Mesenchymal stem cell (in vitro differentiated cells and primary cell): ENCODE data around the gene S100Z.

Experiments used
- DNase-seq: peaks from one replicate; pipeline ENCODE4 v3.0.0-alpha.2; 2013
- H2AFZ ChIP-seq: one replicate; pipeline ENCODE4 v1.6.1; 2013; ENCODE audit warnings: low read depth, mild to moderate bottlenecking, control low read depth, inconsistent platforms, low read length, moderate library complexity
- H2AK5ac ChIP-seq: 2 replicates; pipeline ENCODE4 v1.6.1; 2013; ENCODE audit warnings: low read length, moderate library complexity, mild to moderate bottlenecking, inconsistent platforms; ENCODE audit not compliant: severe bottlenecking
- H2BK120ac ChIP-seq: one replicate; pipeline ENCODE4 v1.6.1; 2013; ENCODE audit warnings: low read depth, mild to moderate bottlenecking, inconsistent platforms, low read length, moderate library complexity
- H2BK12ac ChIP-seq, 2 experiments: one replicate each; pipeline ENCODE4 v1.6.1; 2013; ENCODE audit warnings: inconsistent platforms in 2 of 2, low read length in 2 of 2, mild to moderate bottlenecking in 2 of 2, moderate library complexity in 2 of 2, control low read depth in 1 of 2
- H2BK15ac ChIP-seq: one replicate; pipeline ENCODE4 v1.6.1; 2013; ENCODE audit warnings: mild to moderate bottlenecking, low read depth, inconsistent platforms; ENCODE audit not compliant: poor library complexity, severe bottlenecking
- H2BK5ac ChIP-seq: 2 replicates; pipeline ENCODE4 v1.6.1; 2013; ENCODE audit warnings: low read depth, mild to moderate bottlenecking, low read length, control low read depth, inconsistent platforms; ENCODE audit not compliant: poor library complexity, severe bottlenecking
- H3K14ac ChIP-seq, 2 experiments: one replicate each; pipeline ENCODE4 v1.6.1; 2013; ENCODE audit warnings: inconsistent platforms in 2 of 2, low read length in 2 of 2, control low read depth in 1 of 2, mild to moderate bottlenecking in 1 of 2, moderate library complexity in 1 of 2
- H3K18ac ChIP-seq, 2 experiments: one replicate each; pipeline ENCODE4 v1.6.1; 2013; ENCODE audit warnings: inconsistent platforms in 2 of 2, low read length in 2 of 2, control low read depth in 1 of 2, low read depth in 1 of 2, mild to moderate bottlenecking in 1 of 2
- H3K23ac ChIP-seq, 2 experiments: one replicate each; pipeline ENCODE4 v1.6.1; 2013; ENCODE audit warnings: inconsistent platforms in 2 of 2, low read length in 2 of 2, mild to moderate bottlenecking in 2 of 2, moderate library complexity in 2 of 2, control low read depth in 1 of 2
- H3K27ac ChIP-seq: 2 replicates; pipeline ENCODE4 v1.5.1; 2013; ENCODE audit warnings: mild to moderate bottlenecking, moderate library complexity, low read length, control low read depth, inconsistent platforms; ENCODE audit not compliant: poor library complexity, severe bottlenecking
- H3K27me3 ChIP-seq, 2 experiments: 2 replicates each; pipeline versions ENCODE4 v1.6.1 to v1.7.0; 2013; ENCODE audit warnings: low read length in 2 of 2, mild to moderate bottlenecking in 2 of 2, moderate library complexity in 2 of 2, control low read depth in 1 of 2, inconsistent platforms in 1 of 2; ENCODE audit not compliant: control insufficient read depth in 1 of 2, insufficient read depth in 1 of 2
- H3K36me3 ChIP-seq, 2 experiments: 2 replicates each; pipeline versions ENCODE4 v1.6.1 to v1.7.0; 2013; ENCODE audit warnings: low read length in 2 of 2, control low read depth in 1 of 2, inconsistent platforms in 1 of 2, low read depth in 1 of 2, mild to moderate bottlenecking in 1 of 2; ENCODE audit not compliant: insufficient read depth in 2 of 2, control insufficient read depth in 1 of 2
- H3K4ac ChIP-seq, 2 experiments: one replicate each; pipeline ENCODE4 v1.6.1; 2013; ENCODE audit warnings: inconsistent platforms in 2 of 2, low read length in 2 of 2, mild to moderate bottlenecking in 2 of 2, moderate library complexity in 2 of 2, control low read depth in 1 of 2, low read depth in 1 of 2
- H3K4me1 ChIP-seq: 2 replicates; pipeline ENCODE4 v1.6.1; 2013; ENCODE audit warnings: low read depth, low read length, control low read depth; ENCODE audit not compliant: control insufficient read depth, insufficient read depth
- H3K4me2 ChIP-seq: 2 replicates; pipeline ENCODE4 v1.6.1; 2013; ENCODE audit warnings: low read length, mild to moderate bottlenecking, inconsistent platforms; ENCODE audit not compliant: poor library complexity, severe bottlenecking
- H3K4me3 ChIP-seq, 2 experiments: 2 replicates each; pipeline versions ENCODE4 v1.5.1 to v1.7.0; 2013; ENCODE audit warnings: low read length in 2 of 2, mild to moderate bottlenecking in 2 of 2, control low read depth in 1 of 2, low read depth in 1 of 2; ENCODE audit not compliant: insufficient read depth in 1 of 2
- H3K79me1 ChIP-seq: replicated peaks from 2 replicates; pipeline ENCODE4 v1.6.1; 2013; ENCODE audit warnings: mild to moderate bottlenecking, control low read depth, low read length, inconsistent platforms; ENCODE audit not compliant: poor library complexity, severe bottlenecking
- H3K9ac ChIP-seq: 2 replicates; pipeline ENCODE4 v1.7.0; 2013; ENCODE audit warnings: mild to moderate bottlenecking, low read length, moderate library complexity
- H3K9me3 ChIP-seq: 2 replicates; pipeline ENCODE4 v1.7.0; 2013; ENCODE audit warnings: mild to moderate bottlenecking, low read length; ENCODE audit not compliant: control insufficient read depth
- H4K8ac ChIP-seq: one replicate; pipeline ENCODE4 v1.6.1; 2013; ENCODE audit warnings: inconsistent platforms, mild to moderate bottlenecking, low read length, moderate library complexity
- H4K91ac ChIP-seq: one replicate; pipeline ENCODE4 v1.6.1; 2013; ENCODE audit warnings: mild to moderate bottlenecking, low read length, inconsistent platforms
- WGBS: methylation state at CpG from one replicate; pipeline ENCODE4 v1.1.7; 2013; ENCODE audit warnings: mixed read lengths; 5-methylcytosine and 5-hydroxymethylcytosine counted together

S100Z gene

GRCh38 chr5:76813982-76814562, 35.7 kb upstream of the S100Z start:
- WGBS: 39% methylated on average over 4 of the region's 4 CpGs
- Histone ChIP-seq H3K27ac (peak overlapping the region; percentile 66), H3K4me3 (no peak overlapping the region), H2AK5ac (no peak overlapping the region), H3K9ac (no peak overlapping the region), H3K18ac (no peak overlapping the region), H3K23ac (no peak overlapping the region), H3K4me2 (no peak overlapping the region), H2BK120ac (no peak overlapping the region), H3K27me3 (no peaks in the 10 kb centered on the region), H4K91ac (no peak overlapping the region), H3K14ac (no peak overlapping the region), H2BK15ac (no peak overlapping the region), H3K4me1 (peaks cover 8% of the 10 kb centered on the region), H2BK12ac (no peak overlapping the region), H2BK5ac (no peak overlapping the region), H3K79me1 (no peaks in the 10 kb centered on the region), H3K4ac (no peak overlapping the region), H4K8ac (peak overlapping the region; percentile 55), H2AFZ (no peak overlapping the region), H3K36me3 (no peaks in the 10 kb centered on the region), H3K9me3 (no peaks in the 10 kb centered on the region)
- peak; percentile 95 for DNase-seq

GRCh38 chr5:76816110-76816831, 33.5 kb upstream of the S100Z start:
- Histone ChIP-seq H3K18ac (no peak overlapping the region), H3K27me3 (no peaks in the 10 kb centered on the region), H3K4me2 (no peak overlapping the region), H4K8ac (peak overlapping the region; percentile 37), H2BK15ac (no peak overlapping the region), H3K4me3 (no peak overlapping the region), H3K23ac (no peak overlapping the region), H3K4me1 (peaks cover 14% of the 10 kb centered on the region), H3K9ac (no peak overlapping the region), H2BK5ac (no peak overlapping the region), H3K14ac (no peak overlapping the region), H2BK12ac (no peak overlapping the region), H3K4ac (no peak overlapping the region), H2BK120ac (no peak overlapping the region), H3K36me3 (no peaks in the 10 kb centered on the region), H3K79me1 (peaks cover 2% of the 10 kb centered on the region), H3K27ac (no peak overlapping the region), H3K9me3 (no peaks in the 10 kb centered on the region), H4K91ac (no peak overlapping the region), H2AFZ (no peak overlapping the region), H2AK5ac (no peak overlapping the region)
- 96% methylated on average over 2 of the region's 3 CpGs for WGBS
- no peak for DNase-seq

- H3K27me3 ChIP-seq: no peaks in the 10 kb centered on the region
- peak within 1 kb of the TSS; percentile 91 to 97 for H3K18ac ChIP-seq
- peak within 1 kb of the TSS; percentile 91 to 98 for H3K23ac ChIP-seq
- H4K8ac ChIP-seq: peak within 1 kb of the TSS; percentile 99
- H3K9ac ChIP-seq: peak within 1 kb of the TSS; percentile 86
- peak within 1 kb of the TSS; percentile 70 for H3K27ac ChIP-seq
- peak within 1 kb of the TSS; percentile 81 to 89 for H3K4me3 ChIP-seq
- peak within 1 kb of the TSS; percentile 94 for H4K91ac ChIP-seq
- H3K4me1 ChIP-seq: peaks cover 23% of the 10 kb centered on the region
- peak within 1 kb of the TSS; percentile 68 for H3K4me2 ChIP-seq
- H2BK120ac ChIP-seq: peak within 1 kb of the TSS; percentile 92
- peaks cover 2% of the 10 kb centered on the region for H3K79me1 ChIP-seq
- H3K4ac ChIP-seq: peak within 1 kb of the TSS; percentile 84 to 99
- H3K9me3 ChIP-seq: no peaks in the 10 kb centered on the region
- H2BK12ac ChIP-seq: peak within 1 kb of the TSS; percentile 84 to 88
- WGBS: under 1% methylated on average over 66 of the region's 72 CpGs
- peak; percentile 80 for DNase-seq
- peak within 1 kb of the TSS; percentile 83 for H2AFZ ChIP-seq
- H3K36me3 ChIP-seq: no peaks in the 10 kb centered on the region
- peak within 1 kb of the TSS; percentile 91 for H2AK5ac ChIP-seq
- peak within 1 kb of the TSS; percentile 46 for H2BK5ac ChIP-seq
- peak within 1 kb of the TSS; percentile 88 for H2BK15ac ChIP-seq
- peak within 1 kb of the TSS; percentile 67 to 96 for H3K14ac ChIP-seq
These were observed 30.7 kb upstream of the S100Z start, which contains the start of gene F2RL1 for GRCh38 chr5:76818844-76819831. Gene F2RL1 (plus strand): TSS chr5:76819030. CDS start chr5:76819183, 153 bp downstream.
